NOMO-1 treated with dmso at 0.1 percent for 144 hours (cell line): Measurements from ENCODE around the gene C2CD4D.
"Not testable (repeated sequence)": the region's sequence is repeated elsewhere in the genome, so short reads cannot be mapped to it uniquely, and the experiment has no call there.

Experiments used
- DNase-seq: peaks from one replicate; lab custom pipeline; 2025; ENCODE audit not compliant: unreplicated experiment; lab: John Stamatoyannopoulos, UW

Gene C2CD4D

GRCh38 chr1:151839457-151840403 lies at the start of gene C2CD4D:
C2CD4D (minus strand) TSS chr1:151839820; CDS start chr1:151838989, 831 bp downstream.
- no peak for DNase-seq

GRCh38 chr1:151888972-151889570 lies 49.5 kb upstream of the C2CD4D start:
- no peak for DNase-seq

GRCh38 chr1:151887028-151887427 lies 47.4 kb upstream of the C2CD4D start:
- no peak for DNase-seq

GRCh38 chr1:151885479-151885878 lies 45.9 kb upstream of the C2CD4D start:
- DNase-seq, result no peak

- DNase-seq, result not testable (repeated sequence)
Observed at GRCh38 chr1:151884879-151885278, 45.3 kb upstream of the C2CD4D start.

- not testable (repeated sequence) for DNase-seq
Observed at GRCh38 chr1:151884445-151884844, 44.8 kb upstream of the C2CD4D start.

- not testable (repeated sequence) for DNase-seq
Observed at GRCh38 chr1:151883898-151884297, 44.3 kb upstream of the C2CD4D start.

- not testable (repeated sequence) for DNase-seq
Observed at GRCh38 chr1:151882918-151883317, 43.3 kb upstream of the C2CD4D start.

- DNase-seq, result no peak
Observed at GRCh38 chr1:151882466-151882865, 42.8 kb upstream of the C2CD4D start.

GRCh38 chr1:151881479-151881878 lies 41.9 kb upstream of the C2CD4D start:
- no peak for DNase-seq

GRCh38 chr1:151875419-151876097 lies 35.9 kb upstream of the C2CD4D start:
- DNase-seq, result no peak

GRCh38 chr1:151872776-151873175 lies 33.2 kb upstream of the C2CD4D start:
- not testable (repeated sequence) for DNase-seq

- DNase-seq, result no peak
Observed at GRCh38 chr1:151871284-151872030, 31.8 kb upstream of the C2CD4D start.

- DNase-seq, result no peak
Observed at GRCh38 chr1:151868486-151868885, 28.9 kb upstream of the C2CD4D start.

GRCh38 chr1:151867765-151868411 lies 28.3 kb upstream of the C2CD4D start:
- DNase-seq, result peak; percentile 66

GRCh38 chr1:151867321-151867720 lies 27.7 kb upstream of the C2CD4D start:
- DNase-seq, result no peak

- DNase-seq, result no peak
Observed at GRCh38 chr1:151864411-151864810, 24.8 kb upstream of the C2CD4D start.

GRCh38 chr1:151862604-151863003 lies 23.0 kb upstream of the C2CD4D start:
- DNase-seq, result no peak

- DNase-seq, result no peak
Observed at GRCh38 chr1:151860504-151861187, 21.0 kb upstream of the C2CD4D start.

GRCh38 chr1:151859891-151860293 lies 20.3 kb upstream of the C2CD4D start:
- no peak for DNase-seq
